H9 (cell line): Measurements from ENCODE around the gene VOPP1. TPM values are rescaled to one million over a fixed set of nuclear protein-coding genes. Genes with fewer than 3 reads are reported as not detected.

Source experiments
- DNase-seq: peaks from one replicate; pipeline ENCODE4 v3.0.0-alpha.2; 2017
- H2AFZ ChIP-seq: one replicate; pipeline ENCODE4 v1.6.1; 2013; ENCODE audit warnings: mild to moderate bottlenecking, low read length, control low read depth, moderate library complexity
- H2AK5ac ChIP-seq: 2 replicates; pipeline ENCODE4 v1.6.1; 2013; ENCODE audit warnings: low read length, control low read depth, mixed read lengths; ENCODE audit not compliant: insufficient read length
- H2BK120ac ChIP-seq: one replicate; pipeline ENCODE4 v1.6.1; 2013; ENCODE audit warnings: low read depth, mild to moderate bottlenecking, low read length, control low read depth, inconsistent platforms; ENCODE audit not compliant: poor library complexity, severe bottlenecking
- H2BK12ac ChIP-seq: 2 replicates; pipeline ENCODE4 v1.6.1; 2013; ENCODE audit warnings: low read length, control low read depth, mixed read lengths, low read depth; ENCODE audit not compliant: insufficient read length
- H2BK15ac ChIP-seq: 2 replicates; pipeline ENCODE4 v1.6.1; 2013; ENCODE audit warnings: low read depth, low read length, control low read depth
- H2BK20ac ChIP-seq: one replicate; pipeline ENCODE4 v1.6.1; 2013; ENCODE audit warnings: low read depth, mild to moderate bottlenecking, low read length, control low read depth, inconsistent platforms; ENCODE audit not compliant: poor library complexity, severe bottlenecking
- H2BK5ac ChIP-seq: 2 replicates; pipeline ENCODE4 v1.6.1; 2013; ENCODE audit warnings: low read length, control low read depth, mixed read lengths; ENCODE audit not compliant: insufficient read length
- H3K14ac ChIP-seq: 2 replicates; pipeline ENCODE4 v1.6.1; 2013; ENCODE audit warnings: low read length, control low read depth; ENCODE audit not compliant: insufficient read depth
- H3K18ac ChIP-seq: 2 replicates; pipeline ENCODE4 v1.6.1; 2013; ENCODE audit warnings: low read depth, mild to moderate bottlenecking, mixed read lengths, low read length, control low read depth; ENCODE audit not compliant: insufficient read length
- H3K23ac ChIP-seq: 2 replicates; pipeline ENCODE4 v1.6.1; 2013; ENCODE audit warnings: low read length, control low read depth, mixed read lengths, low read depth; ENCODE audit not compliant: insufficient read length
- H3K23me2 ChIP-seq: 2 replicates; pipeline ENCODE4 v1.6.1; 2013; ENCODE audit warnings: low read depth, mild to moderate bottlenecking, mixed read lengths, low read length, control low read depth; ENCODE audit not compliant: insufficient read length, poor library complexity, severe bottlenecking
- H3K27ac ChIP-seq: 2 replicates; pipeline ENCODE4 v1.5.1; 2013; ENCODE audit warnings: low read length, control low read depth, mixed read lengths, low read depth; ENCODE audit not compliant: insufficient read length
- H3K27me3 ChIP-seq: 2 replicates; pipeline ENCODE4 v1.6.1; 2013; ENCODE audit warnings: low read length, control low read depth, inconsistent platforms; ENCODE audit not compliant: insufficient read depth
- H3K4ac ChIP-seq: 2 replicates; pipeline ENCODE4 v1.6.1; 2013; ENCODE audit warnings: low read depth, mild to moderate bottlenecking, control low read depth, inconsistent platforms, low read length, moderate library complexity
- H3K4me1 ChIP-seq: 2 replicates; pipeline ENCODE4 v1.6.1; 2013; ENCODE audit warnings: low read length, control low read depth, inconsistent platforms; ENCODE audit not compliant: insufficient read depth
- H3K4me2 ChIP-seq: 2 replicates; pipeline ENCODE4 v1.6.1; 2013; ENCODE audit warnings: low read length, control low read depth, mixed read lengths; ENCODE audit not compliant: insufficient read length, insufficient read depth
- H3K56ac ChIP-seq: 2 replicates; pipeline ENCODE4 v1.6.1; 2013; ENCODE audit warnings: low read depth, mild to moderate bottlenecking, mixed read lengths, low read length, control low read depth; ENCODE audit not compliant: insufficient read length
- H3K79me1 ChIP-seq: 2 replicates; pipeline ENCODE4 v1.6.1; 2013; ENCODE audit warnings: low read depth, mild to moderate bottlenecking, moderate library complexity, low read length, control low read depth, inconsistent platforms; ENCODE audit not compliant: insufficient read depth, poor library complexity, severe bottlenecking
- H3K79me2 ChIP-seq: 2 replicates; pipeline ENCODE4 v1.6.1; 2013; ENCODE audit warnings: low read length, control low read depth, inconsistent platforms; ENCODE audit not compliant: insufficient read depth
- H3K9ac ChIP-seq: 2 replicates; pipeline ENCODE4 v1.6.1; 2013; ENCODE audit warnings: low read length, control low read depth, mixed read lengths; ENCODE audit not compliant: insufficient read length; ENCODE audit errors: extremely low read depth
- H3K9me3 ChIP-seq: one replicate; pipeline ENCODE4 v1.6.1; 2013; ENCODE audit warnings: low read depth, low read length, inconsistent platforms; ENCODE audit not compliant: control insufficient read depth
- H3T11ph ChIP-seq: one replicate; pipeline ENCODE4 v1.6.1; 2013; ENCODE audit warnings: mild to moderate bottlenecking, low read length, control low read depth, inconsistent platforms
- H4K20me1 ChIP-seq: one replicate; pipeline ENCODE4 v1.6.1; 2013; ENCODE audit not compliant: control insufficient read depth, insufficient read length, insufficient read depth
- H4K5ac ChIP-seq: 2 replicates; pipeline ENCODE4 v1.6.1; 2013; ENCODE audit warnings: low read depth, mild to moderate bottlenecking, mixed read lengths, low read length, control low read depth; ENCODE audit not compliant: insufficient read length
- H4K8ac ChIP-seq: replicated peaks from 2 replicates; pipeline ENCODE4 v1.6.1; 2013; ENCODE audit warnings: low read length, control low read depth, mixed read lengths, low read depth; ENCODE audit not compliant: insufficient read length
- H4K91ac ChIP-seq: 2 replicates; pipeline ENCODE4 v1.6.1; 2013; ENCODE audit warnings: low read depth, mild to moderate bottlenecking, moderate library complexity, mixed read lengths, low read length, control low read depth; ENCODE audit not compliant: insufficient read length
- H3K27ac Mint-ChIP-seq, 3 experiments: 2 replicates in 2 of 3; 3 replicates in 1 of 3; pipeline ENCODE4 v1.8.0; 2020 to 2021; ENCODE audit warnings: mixed read lengths in 3 of 3, mild to moderate bottlenecking in 1 of 3, moderate library complexity in 1 of 3
- H3K27me3 Mint-ChIP-seq: 2 replicates; pipeline ENCODE4 v1.8.0; 2021; ENCODE audit warnings: low read depth, mild to moderate bottlenecking, moderate library complexity, mixed read lengths
- H3K36me3 Mint-ChIP-seq, 3 experiments: 2 replicates in 2 of 3; 3 replicates in 1 of 3; pipeline ENCODE4 v1.8.0; 2020 to 2021; ENCODE audit warnings: low read depth in 3 of 3, mixed read lengths in 3 of 3; ENCODE audit not compliant: insufficient read depth in 1 of 3
- H3K4me1 Mint-ChIP-seq, 2 experiments: 2 replicates each; pipeline ENCODE4 v1.8.0; 2020; ENCODE audit warnings: mixed read lengths in 2 of 2
- H3K4me3 Mint-ChIP-seq, 2 experiments: 2 replicates in 1 of 2; 3 replicates in 1 of 2; pipeline ENCODE4 v1.8.0; 2020 to 2021; ENCODE audit warnings: mild to moderate bottlenecking in 2 of 2, mixed read lengths in 2 of 2, moderate library complexity in 1 of 2
- H3K9me3 Mint-ChIP-seq, 2 experiments: 2 replicates in 1 of 2; 3 replicates in 1 of 2; pipeline ENCODE4 v1.8.0; 2020; ENCODE audit warnings: mild to moderate bottlenecking in 2 of 2, mixed read lengths in 2 of 2, moderate library complexity in 1 of 2
- CTCF ChIP-seq: fragments of 200-600 bp; sonication (generic); conservative IDR thresholded peaks from 3 replicates; pipeline ENCODE4 v1.8.0; 2021; ENCODE audit warnings: antibody characterized with exemption, mild to moderate bottlenecking
- WGBS: extraction: QIAGEN DNeasy Blood & Tissue Kit; methylation state at CpG from one replicate; pipeline ENCODE4 v1.1.7; 2013; ENCODE audit warnings: missing lambda C conversion rate, low lambda C conversion rate, mixed read lengths; ENCODE audit not compliant: insufficient read length; ENCODE audit errors: extremely low coverage; 5-methylcytosine and 5-hydroxymethylcytosine counted together
- total RNA-seq: library from RNA; stranded (reverse); gene quantifications from 2 replicates; pipeline ENCODE4 v1.2.1, GENCODE V29; 2021

VOPP1 gene
- total RNA-seq, 1 experiment from 2014 or later: 55.7 TPM

GRCh38 chr7:55431898-55432297, 140.4 kb downstream of the VOPP1 start:
- TF ChIP-seq CTCF: no peak
- no peak overlapping the region for H3K27ac Mint-ChIP-seq

More at GRCh38 chr7:55431898-55432297, 140.4 kb downstream of the VOPP1 start:
- no peaks in the 10 kb centered on the region for H3K27me3 ChIP-seq
- H4K8ac ChIP-seq: no peak overlapping the region
- no peaks in the 10 kb centered on the region for H3K79me2 ChIP-seq
- no peaks in the 10 kb centered on the region; the same call in 1 of the 2 replicates for H3K27me3 Mint-ChIP-seq
- H4K20me1 ChIP-seq: no peaks in the 10 kb centered on the region
- no peak overlapping the region for H2BK5ac ChIP-seq
- no peak overlapping the region for H2BK20ac ChIP-seq
- H4K5ac ChIP-seq: no peak overlapping the region
- no peak overlapping the region for H3T11ph ChIP-seq
- no peak overlapping the region for H3K18ac ChIP-seq
- H3K27ac ChIP-seq: no peak overlapping the region
- H3K4me3 Mint-ChIP-seq: no peak overlapping the region
- peaks cover 0 to 2% (median 0%) of the 10 kb centered on the region in 3 experiments; a peak in 3 of 7 replicates for H3K36me3 Mint-ChIP-seq
- no peaks in the 10 kb centered on the region for H3K9me3 ChIP-seq
- WGBS: no CpG with 5 or more reads among the region's 2 CpGs
- no peak overlapping the region for H2BK120ac ChIP-seq
- peaks cover 1% of the 10 kb centered on the region for H3K4me1 ChIP-seq
- H4K91ac ChIP-seq: no peak overlapping the region
- no peak for DNase-seq
- no peak overlapping the region for H2AK5ac ChIP-seq
- no peak overlapping the region for H3K14ac ChIP-seq
- H3K23ac ChIP-seq: no peak overlapping the region
- no peaks in the 10 kb centered on the region for H3K23me2 ChIP-seq
- H3K9me3 Mint-ChIP-seq: no peaks in the 10 kb centered on the region
- H3K9ac ChIP-seq: no peak overlapping the region
- no peak overlapping the region for H3K56ac ChIP-seq
- no peak overlapping the region for H2AFZ ChIP-seq
- H2BK12ac ChIP-seq: no peak overlapping the region
- H3K4me1 Mint-ChIP-seq: peaks cover 14 to 16% of the 10 kb centered on the region in 2 experiments
- H2BK15ac ChIP-seq: no peak overlapping the region
- H3K79me1 ChIP-seq: no peaks in the 10 kb centered on the region
- H3K4ac ChIP-seq: no peak overlapping the region
- H3K4me2 ChIP-seq: no peak overlapping the region
